ENCODE data around the gene SCAP. TPM values are rescaled to one million over a fixed set of nuclear protein-coding genes. Genes with fewer than 3 reads are reported as not detected.

SCAP gene
- polyA plus RNA-seq, 2 donors, result 36.4 to 50.2 TPM

- Histone ChIP-seq H3K36me3 (ENCODE audit: control insufficient read depth in 2 of 2, insufficient read depth in 2 of 2, low read length in 1 of 2) (peaks cover 5 to 16% of the 10 kb centered on the region in 2 donors), H3K4me1 (ENCODE audit: control insufficient read depth in 2 of 2, insufficient read depth in 2 of 2, low read length in 1 of 2) (peaks cover 5 to 13% of the 10 kb centered on the region in 2 donors), H3K4me3 (ENCODE audit: low read depth in 1 of 2, low read length in 2 of 2) (no peak overlapping the region), H3K27me3 (ENCODE audit: control insufficient read depth in 1 of 2, insufficient read depth in 2 of 2, low read length in 2 of 2) (no peaks in the 10 kb centered on the region), H3K9me3 (ENCODE audit: control insufficient read depth in 2 of 2, insufficient read depth in 1 of 2, low read depth in 1 of 2, low read length in 1 of 2) (no peaks in the 10 kb centered on the region), H3K27ac (ENCODE audit: low read depth in 2 of 2, low read length in 1 of 2) (no peak overlapping the region)
- WGBS, 2 donors, result 64 to 67% methylated on average over 7 of the region's 7 CpGs
Observed at GRCh38 chr3:47398228-47398627, 77.5 kb downstream of the SCAP start.

- H3K36me3 ChIP-seq (ENCODE audit: control insufficient read depth in 2 of 2, insufficient read depth in 2 of 2, low read length in 1 of 2), result peaks cover 5 to 16% of the 10 kb centered on the region in 2 donors
- WGBS, 2 donors, result 61 to 62% methylated on average over 3 of the region's 3 CpGs
Observed at GRCh38 chr3:47394881-47395280, 80.9 kb downstream of the SCAP start.

GRCh38 chr3:47394140-47394870 lies 81.4 kb downstream of the SCAP start:
- peaks cover 5 to 16% of the 10 kb centered on the region in 2 donors for H3K36me3 ChIP-seq (ENCODE audit: control insufficient read depth in 2 of 2, insufficient read depth in 2 of 2, low read length in 1 of 2)
- H3K4me1 ChIP-seq (ENCODE audit: control insufficient read depth in 2 of 2, insufficient read depth in 2 of 2, low read length in 1 of 2), result peaks cover 5 to 13% of the 10 kb centered on the region in 2 donors
- no peak overlapping the region for H3K27ac ChIP-seq (ENCODE audit: low read depth in 2 of 2, low read length in 1 of 2)
- H3K4me3 ChIP-seq (ENCODE audit: low read depth in 1 of 2, low read length in 2 of 2), result no peak overlapping the region
- no peaks in the 10 kb centered on the region for H3K9me3 ChIP-seq (ENCODE audit: control insufficient read depth in 2 of 2, insufficient read depth in 1 of 2, low read depth in 1 of 2, low read length in 1 of 2)
- no peaks in the 10 kb centered on the region for H3K27me3 ChIP-seq (ENCODE audit: control insufficient read depth in 1 of 2, insufficient read depth in 2 of 2, low read length in 2 of 2)
- WGBS, 2 donors, result 49 to 50% methylated on average over 8 of the region's 8 CpGs

More at GRCh38 chr3:47394881-47395280, 80.9 kb downstream of the SCAP start:
- Histone ChIP-seq H3K4me1 (ENCODE audit: control insufficient read depth in 2 of 2, insufficient read depth in 2 of 2, low read length in 1 of 2) (peaks cover 5 to 13% of the 10 kb centered on the region in 2 donors), H3K4me3 (ENCODE audit: low read depth in 1 of 2, low read length in 2 of 2) (no peak overlapping the region), H3K27ac (ENCODE audit: low read depth in 2 of 2, low read length in 1 of 2) (no peak overlapping the region), H3K9me3 (ENCODE audit: control insufficient read depth in 2 of 2, insufficient read depth in 1 of 2, low read depth in 1 of 2, low read length in 1 of 2) (no peaks in the 10 kb centered on the region), H3K27me3 (ENCODE audit: control insufficient read depth in 1 of 2, insufficient read depth in 2 of 2, low read length in 2 of 2) (no peaks in the 10 kb centered on the region)

- peaks cover 5 to 13% of the 10 kb centered on the region in 2 donors for H3K4me1 ChIP-seq (ENCODE audit: control insufficient read depth in 2 of 2, insufficient read depth in 2 of 2, low read length in 1 of 2)
- H3K27me3 ChIP-seq (ENCODE audit: control insufficient read depth in 1 of 2, insufficient read depth in 2 of 2, low read length in 2 of 2), result no peaks in the 10 kb centered on the region
- peaks cover 5 to 11% of the 10 kb centered on the region in 2 donors for H3K36me3 ChIP-seq (ENCODE audit: control insufficient read depth in 2 of 2, insufficient read depth in 2 of 2, low read length in 1 of 2)
- 94 to 98% methylated on average over 3 of the region's 3 CpGs for WGBS, 2 donors
- H3K27ac ChIP-seq (ENCODE audit: low read depth in 2 of 2, low read length in 1 of 2), result no peak overlapping the region
- no peaks in the 10 kb centered on the region for H3K9me3 ChIP-seq (ENCODE audit: control insufficient read depth in 2 of 2, insufficient read depth in 1 of 2, low read depth in 1 of 2, low read length in 1 of 2)
- no peak overlapping the region for H3K4me3 ChIP-seq (ENCODE audit: low read depth in 1 of 2, low read length in 2 of 2)
Observed at GRCh38 chr3:47392933-47393332, 82.8 kb downstream of the SCAP start.

- H3K9me3 ChIP-seq (ENCODE audit: control insufficient read depth in 2 of 2, insufficient read depth in 1 of 2, low read depth in 1 of 2, low read length in 1 of 2), result no peaks in the 10 kb centered on the region
- WGBS, 2 donors, result 70 to 76% methylated on average over 2 of the region's 2 CpGs
- no peaks in the 10 kb centered on the region for H3K27me3 ChIP-seq (ENCODE audit: control insufficient read depth in 1 of 2, insufficient read depth in 2 of 2, low read length in 2 of 2)
- H3K36me3 ChIP-seq (ENCODE audit: control insufficient read depth in 2 of 2, insufficient read depth in 2 of 2, low read length in 1 of 2), result no peaks in the 10 kb centered on the region
- no peak overlapping the region for H3K4me3 ChIP-seq (ENCODE audit: low read depth in 1 of 2, low read length in 2 of 2)
- H3K4me1 ChIP-seq (ENCODE audit: control insufficient read depth in 2 of 2, insufficient read depth in 2 of 2, low read length in 1 of 2), result no peaks in the 10 kb centered on the region
- H3K27ac ChIP-seq (ENCODE audit: low read depth in 2 of 2, low read length in 1 of 2), result no peak overlapping the region
Observed at GRCh38 chr3:47385796-47386195, 89.9 kb downstream of the SCAP start.

GRCh38 chr3:47385007-47385406 lies 90.7 kb downstream of the SCAP start:
- no peaks in the 10 kb centered on the region for H3K4me1 ChIP-seq (ENCODE audit: control insufficient read depth in 2 of 2, insufficient read depth in 2 of 2, low read length in 1 of 2)
- no peak overlapping the region for H3K27ac ChIP-seq (ENCODE audit: low read depth in 2 of 2, low read length in 1 of 2)
- 73 to 76% methylated on average over 4 of the region's 4 CpGs for WGBS, 2 donors
- no peaks in the 10 kb centered on the region for H3K36me3 ChIP-seq (ENCODE audit: control insufficient read depth in 2 of 2, insufficient read depth in 2 of 2, low read length in 1 of 2)
- no peak overlapping the region for H3K4me3 ChIP-seq (ENCODE audit: low read depth in 1 of 2, low read length in 2 of 2)
- H3K9me3 ChIP-seq (ENCODE audit: control insufficient read depth in 2 of 2, insufficient read depth in 1 of 2, low read depth in 1 of 2, low read length in 1 of 2), result no peaks in the 10 kb centered on the region
- H3K27me3 ChIP-seq (ENCODE audit: control insufficient read depth in 1 of 2, insufficient read depth in 2 of 2, low read length in 2 of 2), result no peaks in the 10 kb centered on the region

GRCh38 chr3:47384425-47384824 lies 91.3 kb downstream of the SCAP start:
- H3K27ac ChIP-seq (ENCODE audit: low read depth in 2 of 2, low read length in 1 of 2), result no peak overlapping the region
- no peaks in the 10 kb centered on the region for H3K9me3 ChIP-seq (ENCODE audit: control insufficient read depth in 2 of 2, insufficient read depth in 1 of 2, low read depth in 1 of 2, low read length in 1 of 2)
- H3K36me3 ChIP-seq (ENCODE audit: control insufficient read depth in 2 of 2, insufficient read depth in 2 of 2, low read length in 1 of 2), result no peaks in the 10 kb centered on the region
- H3K27me3 ChIP-seq (ENCODE audit: control insufficient read depth in 1 of 2, insufficient read depth in 2 of 2, low read length in 2 of 2), result no peaks in the 10 kb centered on the region
- WGBS, 2 donors, result 73 to 86% methylated on average over 3 to 4 of the region's 4 CpGs
- no peak overlapping the region for H3K4me3 ChIP-seq (ENCODE audit: low read depth in 1 of 2, low read length in 2 of 2)
- no peaks in the 10 kb centered on the region for H3K4me1 ChIP-seq (ENCODE audit: control insufficient read depth in 2 of 2, insufficient read depth in 2 of 2, low read length in 1 of 2)

- H3K4me3 ChIP-seq (ENCODE audit: low read depth in 1 of 2, low read length in 2 of 2), result peak overlapping the region; percentile 76 to 82
- peak overlapping the region; percentile 94 to 99 for H3K27ac ChIP-seq (ENCODE audit: low read depth in 2 of 2, low read length in 1 of 2)
- no peaks in the 10 kb centered on the region for H3K4me1 ChIP-seq (ENCODE audit: control insufficient read depth in 2 of 2, insufficient read depth in 2 of 2, low read length in 1 of 2)
- H3K9me3 ChIP-seq (ENCODE audit: control insufficient read depth in 2 of 2, insufficient read depth in 1 of 2, low read depth in 1 of 2, low read length in 1 of 2), result no peaks in the 10 kb centered on the region
- no peaks in the 10 kb centered on the region for H3K36me3 ChIP-seq (ENCODE audit: control insufficient read depth in 2 of 2, insufficient read depth in 2 of 2, low read length in 1 of 2)
- 5% methylated on average over 44 of the region's 44 CpGs for WGBS, 2 donors
- no peaks in the 10 kb centered on the region for H3K27me3 ChIP-seq (ENCODE audit: control insufficient read depth in 1 of 2, insufficient read depth in 2 of 2, low read length in 2 of 2)
Observed at GRCh38 chr3:47381317-47382157, 94.2 kb downstream of the SCAP start.

GRCh38 chr3:47380601-47381316 lies 95.0 kb downstream of the SCAP start, which contains the start of gene PTPN23:
TSS of gene PTPN23 (plus strand) at chr3:47381021. CDS start at chr3:47381097, 76 bp downstream.
- H3K27ac ChIP-seq (ENCODE audit: low read depth in 2 of 2, low read length in 1 of 2), result peak within 1 kb of the TSS; percentile 94 to 100
- no peaks in the 10 kb centered on the region for H3K4me1 ChIP-seq (ENCODE audit: control insufficient read depth in 2 of 2, insufficient read depth in 2 of 2, low read length in 1 of 2)
- H3K4me3 ChIP-seq (ENCODE audit: low read depth in 1 of 2, low read length in 2 of 2), result peak within 1 kb of the TSS; percentile 76 to 82
- no peaks in the 10 kb centered on the region for H3K27me3 ChIP-seq (ENCODE audit: control insufficient read depth in 1 of 2, insufficient read depth in 2 of 2, low read length in 2 of 2)
- 0% methylated on average over 61 of the region's 61 CpGs for WGBS, 2 donors
- no peaks in the 10 kb centered on the region for H3K9me3 ChIP-seq (ENCODE audit: control insufficient read depth in 2 of 2, insufficient read depth in 1 of 2, low read depth in 1 of 2, low read length in 1 of 2)
- no peaks in the 10 kb centered on the region for H3K36me3 ChIP-seq (ENCODE audit: control insufficient read depth in 2 of 2, insufficient read depth in 2 of 2, low read length in 1 of 2)
